Astrocyte (in vitro differentiated cells and primary cell): ENCODE measurements around the gene SLC9C1.

Experiments used
- EZH2 ChIP-seq: IDR thresholded peaks from 2 replicates; pipeline ENCODE4 v1.6.1; 2012; ENCODE audit warnings: mild to moderate bottlenecking, low read length, inconsistent platforms; ENCODE audit not compliant: insufficient read depth
- TF ChIP-seq, protein P1 (sequence below): IDR thresholded peaks from 2 replicates; pipeline ENCODE4 v1.5.1; 2011; ENCODE audit warnings: low read depth, mild to moderate bottlenecking, inconsistent platforms, low read length, moderate library complexity; ENCODE audit not compliant: insufficient read depth

- TF ChIP-seq, protein P1, sequence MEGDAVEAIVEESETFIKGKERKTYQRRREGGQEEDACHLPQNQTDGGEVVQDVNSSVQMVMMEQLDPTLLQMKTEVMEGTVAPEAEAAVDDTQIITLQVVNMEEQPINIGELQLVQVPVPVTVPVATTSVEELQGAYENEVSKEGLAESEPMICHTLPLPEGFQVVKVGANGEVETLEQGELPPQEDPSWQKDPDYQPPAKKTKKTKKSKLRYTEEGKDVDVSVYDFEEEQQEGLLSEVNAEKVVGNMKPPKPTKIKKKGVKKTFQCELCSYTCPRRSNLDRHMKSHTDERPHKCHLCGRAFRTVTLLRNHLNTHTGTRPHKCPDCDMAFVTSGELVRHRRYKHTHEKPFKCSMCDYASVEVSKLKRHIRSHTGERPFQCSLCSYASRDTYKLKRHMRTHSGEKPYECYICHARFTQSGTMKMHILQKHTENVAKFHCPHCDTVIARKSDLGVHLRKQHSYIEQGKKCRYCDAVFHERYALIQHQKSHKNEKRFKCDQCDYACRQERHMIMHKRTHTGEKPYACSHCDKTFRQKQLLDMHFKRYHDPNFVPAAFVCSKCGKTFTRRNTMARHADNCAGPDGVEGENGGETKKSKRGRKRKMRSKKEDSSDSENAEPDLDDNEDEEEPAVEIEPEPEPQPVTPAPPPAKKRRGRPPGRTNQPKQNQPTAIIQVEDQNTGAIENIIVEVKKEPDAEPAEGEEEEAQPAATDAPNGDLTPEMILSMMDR, result peak; percentile 55
- TF ChIP-seq EZH2, result no peak
Observed at GRCh38 chr3:112304611-112305010, 10.6 kb upstream of the SLC9C1 start.
